GM23248 (cell line): ENCODE data around the gene RSPH1.

Source experiments
- EZH2 ChIP-seq: fragments of 200-600 bp; sonication (generic); IDR thresholded peaks from 2 replicates; pipeline ENCODE4 v1.6.1; 2018; ENCODE audit warnings: antibody characterized with exemption, mild to moderate bottlenecking; ENCODE audit not compliant: insufficient read depth, poor library complexity, severe bottlenecking
- EZH2phosphoT487 ChIP-seq: fragments of 200-600 bp; sonication (generic); IDR thresholded peaks from 2 replicates; pipeline ENCODE4 v1.6.1; 2018; ENCODE audit warnings: antibody characterized with exemption, moderate library complexity, mild to moderate bottlenecking, low read depth; ENCODE audit not compliant: insufficient read depth

DNA sequence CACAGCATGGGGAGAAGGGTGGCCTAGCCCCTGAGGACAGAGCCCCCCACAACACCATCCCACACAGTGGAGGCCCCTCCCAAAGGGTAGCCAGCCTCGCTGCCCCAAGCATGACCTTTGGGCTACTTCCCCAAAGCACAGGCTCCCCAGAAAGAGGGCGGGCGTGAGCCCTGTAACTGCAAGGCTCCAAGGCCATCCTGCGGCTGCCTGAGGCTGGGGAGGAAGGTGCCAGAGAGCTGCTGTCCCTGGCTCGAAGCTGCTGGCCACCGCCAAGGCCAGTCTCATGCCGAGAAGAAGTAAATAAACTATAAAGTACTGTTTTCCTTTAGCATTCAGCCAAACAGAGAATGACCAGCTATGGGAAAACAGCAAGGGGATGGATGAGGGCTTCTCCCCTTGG, 64.8 kb downstream of the RSPH1 start:
- TF ChIP-seq EZH2 (no peak), EZH2phosphoT487 (no peak)
